Astrocyte (in vitro differentiated cells and primary cell): Measurements from ENCODE around the gene TMEM167B. TPM values are rescaled to one million over a fixed set of nuclear protein-coding genes. Genes with fewer than 3 reads are reported as not detected.

Experiments used
- DNase-seq: peaks from one replicate; pipeline ENCODE4 v3.0.0-alpha.2; 2010; ENCODE audit warnings: low read depth
- FAIRE-seq: peaks from 2 replicates; lab custom pipeline; 2011; peaks lifted over from hg19 to GRCh38; lab: Jason Lieb, UNC
- H2AFZ ChIP-seq: 2 replicates; pipeline ENCODE4 v1.6.0; 2012; ENCODE audit warnings: low read depth, low read length, inconsistent platforms
- H3K27ac ChIP-seq: 2 replicates; pipeline ENCODE4 v1.5.1; 2011; ENCODE audit warnings: low read depth, low read length, inconsistent platforms
- H3K27me3 ChIP-seq: 2 replicates; pipeline ENCODE4 v1.6.0; 2011; ENCODE audit warnings: low read length, inconsistent platforms; ENCODE audit not compliant: insufficient read depth
- H3K36me3 ChIP-seq: 2 replicates; pipeline ENCODE4 v1.5.1; 2011; ENCODE audit warnings: low read length, inconsistent platforms; ENCODE audit not compliant: insufficient read depth
- H3K4me1 ChIP-seq: 2 replicates; pipeline ENCODE4 v1.5.1; 2011; ENCODE audit warnings: low read length, inconsistent platforms; ENCODE audit not compliant: insufficient read depth
- H3K4me2 ChIP-seq: 2 replicates; pipeline ENCODE4 v1.6.0; 2012; ENCODE audit warnings: low read length, inconsistent platforms
- H3K4me3 ChIP-seq: 2 replicates; pipeline ENCODE4 v1.5.1; 2011; ENCODE audit warnings: low read depth, mild to moderate bottlenecking, low read length, inconsistent platforms; ENCODE audit not compliant: insufficient read depth
- H3K79me2 ChIP-seq: 2 replicates; pipeline ENCODE4 v1.6.0; 2012; ENCODE audit warnings: mild to moderate bottlenecking, low read length, inconsistent platforms; ENCODE audit not compliant: insufficient read depth
- H3K9ac ChIP-seq: 2 replicates; pipeline ENCODE4 v1.6.0; 2012; ENCODE audit warnings: mild to moderate bottlenecking, low read length, inconsistent platforms
- H3K9me3 ChIP-seq: 2 replicates; pipeline ENCODE4 v1.5.1; 2012; ENCODE audit warnings: low read depth, mild to moderate bottlenecking, low read length, inconsistent platforms; ENCODE audit not compliant: insufficient read depth
- H4K20me1 ChIP-seq: 2 replicates; pipeline ENCODE4 v1.6.0; 2012; ENCODE audit warnings: low read length, inconsistent platforms; ENCODE audit not compliant: insufficient read depth
- H3K27ac Mint-ChIP-seq: one replicate; pipeline ENCODE4 v1.8.0; 2021; ENCODE audit warnings: mild to moderate bottlenecking, mixed read lengths; ENCODE audit not compliant: unreplicated experiment
- H3K27me3 Mint-ChIP-seq: one replicate; pipeline ENCODE4 v1.8.0; 2021; ENCODE audit warnings: low read depth, mixed read lengths; ENCODE audit not compliant: unreplicated experiment
- H3K36me3 Mint-ChIP-seq: one replicate; pipeline ENCODE4 v1.8.0; 2021; ENCODE audit warnings: low read depth, mixed read lengths; ENCODE audit not compliant: unreplicated experiment
- H3K4me1 Mint-ChIP-seq: one replicate; pipeline ENCODE4 v1.8.0; 2021; ENCODE audit warnings: low read depth, mixed read lengths; ENCODE audit not compliant: unreplicated experiment
- H3K4me3 Mint-ChIP-seq: one replicate; pipeline ENCODE4 v1.8.0; 2021; ENCODE audit warnings: mild to moderate bottlenecking, moderate library complexity, mixed read lengths; ENCODE audit not compliant: unreplicated experiment
- H3K9me3 Mint-ChIP-seq: one replicate; pipeline ENCODE4 v1.8.0; 2021; ENCODE audit warnings: mild to moderate bottlenecking, mixed read lengths; ENCODE audit not compliant: unreplicated experiment
- EZH2 ChIP-seq: IDR thresholded peaks from 2 replicates; pipeline ENCODE4 v1.6.1; 2012; ENCODE audit warnings: mild to moderate bottlenecking, low read length, inconsistent platforms; ENCODE audit not compliant: insufficient read depth
- total RNA-seq: library from RNA; stranded (reverse); gene quantifications from 2 replicates; pipeline ENCODE4 v1.2.1, GENCODE V29; 2021
- TF ChIP-seq, protein P1 (sequence below): IDR thresholded peaks from 2 replicates; pipeline ENCODE4 v1.5.1; 2011; ENCODE audit warnings: low read depth, mild to moderate bottlenecking, inconsistent platforms, low read length, moderate library complexity; ENCODE audit not compliant: insufficient read depth

The TMEM167B gene
- total RNA-seq, 1 donor from 2014 or later, result 31.9 TPM

DNA sequence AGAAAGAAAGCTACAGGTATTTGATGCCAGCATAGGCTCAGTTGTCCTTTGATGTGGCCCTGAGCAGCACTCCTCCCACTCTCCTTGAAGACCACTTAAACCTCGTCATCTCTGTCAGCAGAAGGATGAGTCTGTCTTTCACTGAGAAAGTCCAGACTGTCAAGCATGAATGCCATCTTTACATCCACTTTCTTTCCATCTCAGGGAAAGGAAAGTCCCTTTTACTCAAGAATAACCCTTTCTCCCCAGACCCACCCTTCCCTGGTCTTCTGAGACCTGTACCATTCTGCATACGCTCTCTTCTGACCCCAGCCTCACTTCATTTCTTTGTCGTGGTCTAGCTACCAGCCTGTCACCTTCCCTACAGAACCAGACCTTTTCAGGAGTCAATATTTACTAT is 19.3 kb downstream of the TMEM167B start:
- no peak overlapping the region for H3K27ac Mint-ChIP-seq

DNA sequence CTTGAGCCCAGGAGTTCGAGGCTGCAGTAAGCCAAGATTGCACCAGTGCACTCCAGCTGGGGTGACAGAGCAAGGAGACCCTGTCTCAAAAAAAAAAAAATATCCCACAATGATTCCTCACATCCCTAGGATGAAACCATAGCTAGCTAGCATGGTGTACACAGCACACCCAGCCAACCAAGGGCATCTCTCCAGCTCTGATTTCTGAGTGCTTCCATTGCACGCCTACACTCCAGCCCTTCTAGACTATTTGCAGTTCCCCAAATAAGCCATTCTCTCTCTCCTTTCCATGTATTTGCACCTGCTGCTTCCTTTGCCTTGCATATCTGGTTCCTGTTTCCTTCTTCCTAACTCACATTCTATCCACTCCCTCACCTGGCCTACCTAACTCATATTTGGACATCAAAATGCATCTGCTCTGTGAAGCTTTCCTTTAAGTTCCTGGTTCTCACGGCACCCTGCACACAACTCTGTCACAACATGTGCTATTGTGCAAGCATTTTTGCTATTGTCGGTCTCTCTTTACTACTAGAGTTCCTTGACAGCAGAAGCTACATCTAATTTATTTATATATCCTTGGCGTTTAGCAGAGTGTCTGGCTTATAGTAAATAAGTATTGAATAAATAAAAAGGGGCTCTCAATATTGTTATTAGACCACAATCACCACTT is 21.0 kb downstream of the TMEM167B start:
- H3K4me2 ChIP-seq, result no peak overlapping the region
- no peak overlapping the region for H2AFZ ChIP-seq
- FAIRE-seq, result no peak
- H3K36me3 Mint-ChIP-seq, result peaks cover 2% of the 10 kb centered on the region
- no peaks in the 10 kb centered on the region for H4K20me1 ChIP-seq
- H3K27me3 Mint-ChIP-seq, result peaks cover 57% of the 10 kb centered on the region
- H3K27me3 ChIP-seq, result peaks cover 29% of the 10 kb centered on the region
- peaks cover 1% of the 10 kb centered on the region for H3K9me3 Mint-ChIP-seq
- no peak overlapping the region for H3K9ac ChIP-seq
- no peaks in the 10 kb centered on the region for H3K4me1 Mint-ChIP-seq
- H3K27ac Mint-ChIP-seq, result no peak overlapping the region
- no peak overlapping the region for H3K27ac ChIP-seq
- H3K4me3 ChIP-seq, result no peak overlapping the region
- no peaks in the 10 kb centered on the region for H3K9me3 ChIP-seq
- TF ChIP-seq EZH2, result no peak
- TF ChIP-seq, protein P1, sequence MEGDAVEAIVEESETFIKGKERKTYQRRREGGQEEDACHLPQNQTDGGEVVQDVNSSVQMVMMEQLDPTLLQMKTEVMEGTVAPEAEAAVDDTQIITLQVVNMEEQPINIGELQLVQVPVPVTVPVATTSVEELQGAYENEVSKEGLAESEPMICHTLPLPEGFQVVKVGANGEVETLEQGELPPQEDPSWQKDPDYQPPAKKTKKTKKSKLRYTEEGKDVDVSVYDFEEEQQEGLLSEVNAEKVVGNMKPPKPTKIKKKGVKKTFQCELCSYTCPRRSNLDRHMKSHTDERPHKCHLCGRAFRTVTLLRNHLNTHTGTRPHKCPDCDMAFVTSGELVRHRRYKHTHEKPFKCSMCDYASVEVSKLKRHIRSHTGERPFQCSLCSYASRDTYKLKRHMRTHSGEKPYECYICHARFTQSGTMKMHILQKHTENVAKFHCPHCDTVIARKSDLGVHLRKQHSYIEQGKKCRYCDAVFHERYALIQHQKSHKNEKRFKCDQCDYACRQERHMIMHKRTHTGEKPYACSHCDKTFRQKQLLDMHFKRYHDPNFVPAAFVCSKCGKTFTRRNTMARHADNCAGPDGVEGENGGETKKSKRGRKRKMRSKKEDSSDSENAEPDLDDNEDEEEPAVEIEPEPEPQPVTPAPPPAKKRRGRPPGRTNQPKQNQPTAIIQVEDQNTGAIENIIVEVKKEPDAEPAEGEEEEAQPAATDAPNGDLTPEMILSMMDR, result no peak
- no peaks in the 10 kb centered on the region for H3K79me2 ChIP-seq
- peaks cover 11% of the 10 kb centered on the region for H3K4me1 ChIP-seq
- no peak overlapping the region for H3K4me3 Mint-ChIP-seq
- no peaks in the 10 kb centered on the region for H3K36me3 ChIP-seq
- DNase-seq, result no peak

More for the DNA sequence above, 19.3 kb downstream of the TMEM167B start:
- Histone ChIP-seq H3K27me3 (peaks cover 28% of the 10 kb centered on the region), H3K9ac (no peak overlapping the region), H3K79me2 (no peaks in the 10 kb centered on the region), H3K4me2 (no peak overlapping the region), H4K20me1 (no peaks in the 10 kb centered on the region), H3K27ac (no peak overlapping the region), H3K4me3 (no peak overlapping the region), H2AFZ (no peak overlapping the region), H3K36me3 (no peaks in the 10 kb centered on the region), H3K4me1 (peaks cover 11% of the 10 kb centered on the region), H3K9me3 (no peaks in the 10 kb centered on the region)
- Mint-ChIP-seq H3K36me3 (peaks cover 2% of the 10 kb centered on the region), H3K9me3 (peaks cover 1% of the 10 kb centered on the region), H3K4me3 (no peak overlapping the region), H3K27me3 (peaks cover 45% of the 10 kb centered on the region), H3K4me1 (no peaks in the 10 kb centered on the region)
- FAIRE-seq, result no peak
- TF ChIP-seq EZH2, result no peak
- TF ChIP-seq, protein P1, result no peak
- no peak for DNase-seq

DNA sequence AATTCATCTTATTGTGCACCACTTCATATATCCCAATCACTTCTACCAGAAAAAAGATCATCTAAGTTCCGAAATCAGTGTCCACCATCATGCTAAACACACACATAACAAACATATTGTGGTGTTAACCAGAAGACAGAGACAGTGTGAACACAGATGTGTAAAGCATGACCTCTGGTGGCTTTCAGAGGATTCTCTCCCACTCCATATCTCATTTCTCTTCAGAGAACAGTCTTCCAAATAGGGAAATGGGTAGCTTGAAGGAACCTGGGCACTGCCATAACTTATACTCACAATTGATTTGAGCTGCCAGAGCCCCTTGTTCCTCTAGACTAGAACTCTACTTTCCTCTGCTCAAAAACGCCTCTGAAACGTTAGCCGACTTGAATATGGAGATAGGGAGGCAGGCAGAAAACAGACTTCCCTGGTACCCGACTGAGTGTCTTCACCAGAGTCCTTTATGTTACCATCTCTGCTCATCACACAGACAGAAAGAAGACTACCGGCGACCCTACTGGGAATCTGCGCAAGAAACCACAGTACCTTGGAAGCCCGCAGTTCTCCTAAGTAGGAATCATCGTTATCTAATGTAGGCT is 21.6 kb downstream of the TMEM167B start:
- H2AFZ ChIP-seq, result peak overlapping the region; percentile 2

More for the DNA sequence above, 21.6 kb downstream of the TMEM167B start:
- peaks cover 29% of the 10 kb centered on the region for H3K27me3 ChIP-seq
- no peaks in the 10 kb centered on the region for H4K20me1 ChIP-seq
- H3K9me3 ChIP-seq, result no peaks in the 10 kb centered on the region
- no peak overlapping the region for H3K4me3 Mint-ChIP-seq
- peaks cover 1% of the 10 kb centered on the region for H3K9me3 Mint-ChIP-seq
- peak overlapping the region; percentile 19 for H3K4me3 ChIP-seq
- TF ChIP-seq, protein P1, result no peak
- no peak for TF ChIP-seq EZH2
- peak overlapping the region; percentile 61 for H3K9ac ChIP-seq
- H3K79me2 ChIP-seq, result no peaks in the 10 kb centered on the region
- no peak overlapping the region for H3K27ac ChIP-seq
- H3K36me3 ChIP-seq, result no peaks in the 10 kb centered on the region
- no peaks in the 10 kb centered on the region for H3K4me1 Mint-ChIP-seq
- H3K4me1 ChIP-seq, result peaks cover 11% of the 10 kb centered on the region
- FAIRE-seq (no peak), DNase-seq (no peak)
- peak overlapping the region; percentile 79 for H3K27ac Mint-ChIP-seq
- peaks cover 2% of the 10 kb centered on the region for H3K36me3 Mint-ChIP-seq
- H3K4me2 ChIP-seq, result peak overlapping the region; percentile 81
- peaks cover 62% of the 10 kb centered on the region for H3K27me3 Mint-ChIP-seq
